ENCODE data around the gene GPR62.

DNA sequence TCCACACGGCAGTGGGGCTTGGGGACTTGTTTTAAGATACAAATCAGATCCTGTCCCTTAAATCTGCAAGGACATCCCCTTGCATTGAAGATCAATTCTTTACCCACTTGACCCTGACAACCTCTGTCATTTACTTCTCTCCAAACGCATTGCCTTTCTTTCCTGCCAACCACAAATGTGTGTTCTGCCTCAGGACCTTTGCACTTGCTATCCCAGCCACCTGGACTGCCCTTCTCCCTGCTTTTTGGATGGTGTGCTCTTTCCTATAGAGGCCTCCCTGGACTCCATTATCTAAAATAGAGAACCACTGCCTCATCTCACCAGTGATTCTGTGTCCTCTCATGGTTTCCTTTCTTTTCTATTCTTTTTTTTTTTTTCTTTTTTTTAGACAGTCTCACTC, 42.0 kb downstream of the GPR62 start:
- TF ChIP-seq, protein P1, sequence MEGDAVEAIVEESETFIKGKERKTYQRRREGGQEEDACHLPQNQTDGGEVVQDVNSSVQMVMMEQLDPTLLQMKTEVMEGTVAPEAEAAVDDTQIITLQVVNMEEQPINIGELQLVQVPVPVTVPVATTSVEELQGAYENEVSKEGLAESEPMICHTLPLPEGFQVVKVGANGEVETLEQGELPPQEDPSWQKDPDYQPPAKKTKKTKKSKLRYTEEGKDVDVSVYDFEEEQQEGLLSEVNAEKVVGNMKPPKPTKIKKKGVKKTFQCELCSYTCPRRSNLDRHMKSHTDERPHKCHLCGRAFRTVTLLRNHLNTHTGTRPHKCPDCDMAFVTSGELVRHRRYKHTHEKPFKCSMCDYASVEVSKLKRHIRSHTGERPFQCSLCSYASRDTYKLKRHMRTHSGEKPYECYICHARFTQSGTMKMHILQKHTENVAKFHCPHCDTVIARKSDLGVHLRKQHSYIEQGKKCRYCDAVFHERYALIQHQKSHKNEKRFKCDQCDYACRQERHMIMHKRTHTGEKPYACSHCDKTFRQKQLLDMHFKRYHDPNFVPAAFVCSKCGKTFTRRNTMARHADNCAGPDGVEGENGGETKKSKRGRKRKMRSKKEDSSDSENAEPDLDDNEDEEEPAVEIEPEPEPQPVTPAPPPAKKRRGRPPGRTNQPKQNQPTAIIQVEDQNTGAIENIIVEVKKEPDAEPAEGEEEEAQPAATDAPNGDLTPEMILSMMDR (IDR thresholded peaks at IDR 0.05; ENCODE audit: extremely low read depth in 1 of 2, insufficient read depth in 1 of 2, low read depth in 1 of 2, low read length in 2 of 2), result no peak
- TF ChIP-seq POLR2A (IDR thresholded peaks at IDR 0.05; ENCODE audit: low read depth, low read length) (no peak), EZH2 (IDR thresholded peaks at IDR 0.05; ENCODE audit: borderline replicate concordance, low read depth, low read length, severe bottlenecking) (no peak), GATA2 (IDR thresholded peaks at IDR 0.05; ENCODE audit: insufficient read depth, insufficient read length, low read depth, low read length) (no peak), POLR2AphosphoS5 (IDR thresholded peaks at IDR 0.05; ENCODE audit: insufficient read depth, low read depth, low read length) (no peak), JUN (IDR thresholded peaks at IDR 0.05; ENCODE audit: borderline replicate concordance, insufficient read depth, insufficient read length, low read depth) (no peak)
- TF ChIP-seq, protein P2, sequence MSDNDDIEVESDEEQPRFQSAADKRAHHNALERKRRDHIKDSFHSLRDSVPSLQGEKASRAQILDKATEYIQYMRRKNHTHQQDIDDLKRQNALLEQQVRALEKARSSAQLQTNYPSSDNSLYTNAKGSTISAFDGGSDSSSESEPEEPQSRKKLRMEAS (IDR thresholded peaks at IDR 0.05; ENCODE audit: insufficient read depth, insufficient read length), result no peak

Data from endothelial cell of umbilical vein (primary cell).